GM12865 (cell line): Measurements from ENCODE around the gene VAT1.
"Not testable (repeated sequence)": the region's sequence is repeated elsewhere in the genome, so short reads cannot be mapped to it uniquely, and the experiment has no call there.

Source experiments
- DNase-seq: peaks from one replicate; pipeline ENCODE4 v3.0.0; 2010; ENCODE audit warnings: low read depth
- H3K4me3 ChIP-seq: 2 replicates; pipeline ENCODE4 v1.5.1; 2011; ENCODE audit warnings: mild to moderate bottlenecking, low read depth, low read length, control low read depth
- TF ChIP-seq, protein P1 (sequence below): IDR thresholded peaks from 2 replicates; pipeline ENCODE4 v1.5.1; 2011; ENCODE audit warnings: low read length, control low read depth, low read depth, inconsistent platforms; ENCODE audit not compliant: insufficient read depth; ENCODE audit errors: missing control alignments

VAT1 gene

GRCh38 chr17:43006639-43007551 is 15.3 kb downstream of the VAT1 start, which contains the start of gene IFI35:
TSS of gene IFI35 (plus strand) at chr17:43006784. CDS start at chr17:43006948, 164 bp downstream.
- DNase-seq = peak; percentile 94
- TF ChIP-seq, protein P1, sequence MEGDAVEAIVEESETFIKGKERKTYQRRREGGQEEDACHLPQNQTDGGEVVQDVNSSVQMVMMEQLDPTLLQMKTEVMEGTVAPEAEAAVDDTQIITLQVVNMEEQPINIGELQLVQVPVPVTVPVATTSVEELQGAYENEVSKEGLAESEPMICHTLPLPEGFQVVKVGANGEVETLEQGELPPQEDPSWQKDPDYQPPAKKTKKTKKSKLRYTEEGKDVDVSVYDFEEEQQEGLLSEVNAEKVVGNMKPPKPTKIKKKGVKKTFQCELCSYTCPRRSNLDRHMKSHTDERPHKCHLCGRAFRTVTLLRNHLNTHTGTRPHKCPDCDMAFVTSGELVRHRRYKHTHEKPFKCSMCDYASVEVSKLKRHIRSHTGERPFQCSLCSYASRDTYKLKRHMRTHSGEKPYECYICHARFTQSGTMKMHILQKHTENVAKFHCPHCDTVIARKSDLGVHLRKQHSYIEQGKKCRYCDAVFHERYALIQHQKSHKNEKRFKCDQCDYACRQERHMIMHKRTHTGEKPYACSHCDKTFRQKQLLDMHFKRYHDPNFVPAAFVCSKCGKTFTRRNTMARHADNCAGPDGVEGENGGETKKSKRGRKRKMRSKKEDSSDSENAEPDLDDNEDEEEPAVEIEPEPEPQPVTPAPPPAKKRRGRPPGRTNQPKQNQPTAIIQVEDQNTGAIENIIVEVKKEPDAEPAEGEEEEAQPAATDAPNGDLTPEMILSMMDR = peak; percentile 44
- H3K4me3 ChIP-seq = peak within 1 kb of the TSS; percentile 86

- TF ChIP-seq, protein P1 = no peak
- no peak for DNase-seq
- H3K4me3 ChIP-seq = no peak overlapping the region
These were observed 18.5 kb downstream of the VAT1 start for GRCh38 chr17:43003542-43004172.

DNA sequence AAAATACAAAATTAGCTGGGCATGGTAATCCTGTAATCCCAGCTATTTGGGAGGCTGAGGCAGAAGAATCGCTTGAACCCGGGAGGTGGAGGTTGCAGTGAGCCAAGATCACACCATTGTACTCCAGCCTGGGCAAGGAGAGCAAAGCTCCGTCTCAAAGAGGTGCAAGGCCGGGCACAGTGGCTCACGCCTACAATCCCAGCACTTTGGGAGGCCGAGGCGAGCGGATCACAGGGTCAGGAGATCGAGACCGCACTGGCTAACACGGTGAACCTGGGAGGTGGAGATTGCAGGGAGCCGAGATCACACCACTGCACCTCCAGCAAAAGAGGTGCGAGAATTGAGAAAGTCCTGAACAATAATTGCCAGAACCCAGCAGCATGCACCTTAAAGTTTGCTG is 21.3 kb downstream of the VAT1 start:
- not testable (repeated sequence) for DNase-seq

DNA sequence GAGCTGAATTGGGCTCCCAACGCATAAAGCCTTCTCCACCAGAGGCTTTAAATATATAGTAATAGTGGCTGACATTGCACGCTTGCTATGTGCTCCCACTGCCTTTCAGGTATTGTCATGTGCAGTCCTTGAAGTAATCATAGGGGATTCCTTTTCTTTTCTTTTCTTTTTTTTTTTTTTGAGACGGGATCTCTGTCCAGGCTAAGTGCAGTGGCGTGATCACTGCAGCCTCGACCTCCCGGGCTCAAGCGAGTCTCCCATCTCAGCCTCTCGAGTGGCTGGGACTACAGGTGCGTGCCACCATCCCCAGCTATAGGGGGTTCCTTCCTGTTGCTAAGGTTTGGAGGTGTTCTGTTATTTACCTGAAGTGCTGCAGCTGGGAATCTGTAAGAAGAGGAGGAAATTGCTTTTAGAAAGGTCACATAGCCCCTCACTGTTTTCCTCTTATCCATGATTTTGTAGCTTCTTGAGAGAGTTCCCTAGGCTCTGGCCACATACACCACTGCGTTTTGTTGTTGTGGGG is 23.1 kb downstream of the VAT1 start:
- TF ChIP-seq, protein P1 = no peak
- no peak for DNase-seq
- H3K4me3 ChIP-seq = peak overlapping the region; percentile 81

More for the DNA sequence above, 21.3 kb downstream of the VAT1 start:
- not testable (repeated sequence) for H3K4me3 ChIP-seq

- peak; percentile 100 for DNase-seq
- TF ChIP-seq, protein P1 = peak; percentile 73
- H3K4me3 ChIP-seq = peak within 1 kb of the TSS; percentile 81
These were observed 23.9 kb downstream of the VAT1 start, which contains the start of gene RPL27 for GRCh38 chr17:42997984-42998938. TSS of gene RPL27 (plus strand) at chr17:42998419. CDS start at chr17:42998751, 332 bp downstream.

DNA sequence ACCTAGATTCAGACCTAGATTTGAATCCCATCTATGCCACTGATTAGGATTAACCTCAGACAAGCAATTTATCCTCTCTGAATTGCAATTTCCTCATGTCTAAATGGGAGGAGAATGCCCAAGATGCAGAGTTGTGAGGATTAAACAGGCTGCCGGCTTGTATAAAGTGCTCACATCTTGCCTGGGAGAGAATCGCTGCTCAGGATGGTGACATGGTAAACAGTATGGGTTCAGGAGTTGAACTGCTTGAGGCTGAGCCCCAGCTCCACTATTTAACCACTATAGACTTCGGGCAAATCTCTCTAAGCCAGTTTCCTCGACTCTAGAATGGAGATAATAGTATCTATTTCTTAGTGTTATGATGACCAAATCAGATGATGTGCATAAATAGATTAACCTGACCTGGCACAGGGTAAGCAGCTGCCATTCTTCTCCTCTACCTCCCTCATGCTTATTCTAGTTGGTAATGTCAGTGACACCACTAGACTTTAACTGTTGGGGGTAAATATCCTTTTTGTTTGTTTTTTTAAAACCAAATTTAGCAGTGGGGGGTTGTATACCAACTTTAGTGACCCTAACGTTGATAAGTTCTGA is 24.7 kb downstream of the VAT1 start:
- H3K4me3 ChIP-seq = peak overlapping the region; percentile 53
- DNase-seq = no peak
- TF ChIP-seq, protein P1 = no peak

- not testable (repeated sequence) for DNase-seq
These were observed 28.3 kb downstream of the VAT1 start for GRCh38 chr17:42993913-42994312.

More at GRCh38 chr17:42993913-42994312, 28.3 kb downstream of the VAT1 start:
- not testable (repeated sequence) for H3K4me3 ChIP-seq
